SK-N-SH (cell line): ENCODE results near the gene CTBP2. TPM values are rescaled to one million over a fixed set of nuclear protein-coding genes. Genes with fewer than 3 reads are reported as not detected.

ENCODE experiments used
- CTCF ChIA-PET: fragments of 300-600, 350-600 bp; formaldehyde crosslinking; extraction: SDS; loops from one replicate; lab custom pipeline; 2021; lab: Yijun Ruan, JAX
- POLR2A ChIA-PET: fragments of 350-600 bp; sonication (Branson Sonifier 250); formaldehyde crosslinking; extraction: SDS; loops from one replicate; lab custom pipeline; 2020; ENCODE audit warnings: antibody characterized with exemption, inconsistent platforms; lab: Yijun Ruan, JAX
- DNase-seq: peaks from one replicate; pipeline ENCODE4 v3.0.0; 2012
- H2AFZ ChIP-seq: fragments of 200-600 bp; sonication (generic); 2 replicates; pipeline ENCODE4 v1.8.1; 2016; ENCODE audit warnings: antibody characterized with exemption, mild to moderate bottlenecking, low read depth
- H3F3A ChIP-seq: fragments of 200-600 bp; sonication (generic); replicated peaks from 2 replicates; pipeline ENCODE3; 2016; ENCODE audit warnings: antibody characterized with exemption, mild to moderate bottlenecking; ENCODE audit not compliant: insufficient read depth
- H3K27ac ChIP-seq, 2 experiments: fragments of 200-500 bp in 1 of 2; fragments of 200-600 bp in 1 of 2; sonication (Bioruptor generic) in 1 of 2; sonication (generic), shearing (Covaris generic) in 1 of 2; 2 replicates each; pipeline versions ENCODE4 v1.5.1 to v1.6.1; 2014 to 2016; ENCODE audit warnings: low read depth in 2 of 2, inconsistent platforms in 1 of 2, low read length in 1 of 2, mild to moderate bottlenecking in 1 of 2, mixed read lengths in 1 of 2
- H3K27me3 ChIP-seq: fragments of 200-600 bp; sonication (generic), shearing (Covaris generic); 2 replicates; pipeline ENCODE4 v1.6.1; 2016; ENCODE audit warnings: mixed run types; ENCODE audit not compliant: insufficient read depth
- H3K36me3 ChIP-seq, 2 experiments: fragments of 200-500 bp in 1 of 2; fragments of 200-600 bp in 1 of 2; sonication (Bioruptor generic) in 1 of 2; sonication (generic) in 1 of 2; replicated peaks in 1 of 2; 2 replicates each; pipeline versions ENCODE3 to v1.5.1; 2014 to 2016; ENCODE audit warnings: low read length in 1 of 2, mild to moderate bottlenecking in 1 of 2; ENCODE audit not compliant: insufficient read depth in 2 of 2, control insufficient read depth in 1 of 2
- H3K4me1 ChIP-seq, 2 experiments: fragments of 200-500 bp in 1 of 2; fragments of 200-600 bp in 1 of 2; sonication (Bioruptor generic) in 1 of 2; sonication (generic), shearing (Covaris generic) in 1 of 2; 2 replicates each; pipeline versions ENCODE4 v1.5.1 to v1.6.1; 2014 to 2016; ENCODE audit warnings: low read depth in 1 of 2, low read length in 1 of 2, mixed run types in 1 of 2; ENCODE audit not compliant: insufficient read depth in 2 of 2, control insufficient read depth in 1 of 2
- H3K4me2 ChIP-seq: fragments of 200-600 bp; sonication (generic), shearing (Covaris generic); 2 replicates; pipeline ENCODE4 v1.6.1; 2017; ENCODE audit warnings: mixed run types
- H3K4me3 ChIP-seq, 2 experiments: fragments of 200-500 bp in 1 of 2; fragments of 200-600 bp in 1 of 2; sonication (Bioruptor generic) in 1 of 2; sonication (generic), shearing (Covaris generic) in 1 of 2; 2 replicates each; pipeline versions ENCODE4 v1.5.1 to v1.8.1; 2014 to 2016; ENCODE audit warnings: low read depth in 2 of 2, inconsistent platforms in 1 of 2, low read length in 1 of 2, mild to moderate bottlenecking in 1 of 2, mixed read lengths in 1 of 2, moderate library complexity in 1 of 2
- H3K79me2 ChIP-seq: fragments of 200-600 bp; sonication (generic); 2 replicates; pipeline ENCODE4 v1.8.1; 2017; ENCODE audit warnings: mild to moderate bottlenecking; ENCODE audit not compliant: insufficient read depth
- H3K9ac ChIP-seq: fragments of 200-600 bp; sonication (generic); 2 replicates; pipeline ENCODE4 v1.6.1; 2017; ENCODE audit warnings: mixed run types
- H3K9me2 ChIP-seq: fragments of 200-600 bp; sonication (generic); 2 replicates; pipeline ENCODE4 v1.6.1; 2017; ENCODE audit warnings: mixed run types
- H3K9me3 ChIP-seq: fragments of 200-600 bp; sonication (generic); 2 replicates; pipeline ENCODE4 v1.6.1; 2017; ENCODE audit warnings: mixed run types, mild to moderate bottlenecking, moderate library complexity
- H4K20me1 ChIP-seq: fragments of 200-600 bp; sonication (generic); 2 replicates; pipeline ENCODE4 v1.6.1; 2017; ENCODE audit warnings: mild to moderate bottlenecking, mixed run types; ENCODE audit not compliant: insufficient read depth
- CHD2 ChIP-seq: fragments of 150-350 bp; IDR thresholded peaks from 2 replicates; pipeline ENCODE4 v1.6.1; 2018; ENCODE audit warnings: low read length; ENCODE audit not compliant: partially characterized antibody
- EZH2phosphoT487 ChIP-seq: fragments of 200-600 bp; sonication (generic); IDR thresholded peaks from 2 replicates; pipeline ENCODE4 v1.6.1; 2017; ENCODE audit warnings: low read depth, mixed run types, mild to moderate bottlenecking, antibody characterized with exemption, moderate library complexity, borderline replicate concordance
- FOSL2 ChIP-seq: IDR thresholded peaks from 2 replicates; pipeline ENCODE4 v1.4.0; 2012; ENCODE audit warnings: low read depth, mild to moderate bottlenecking, moderate library complexity, borderline replicate concordance
- FOXJ3 ChIP-seq: sonication (generic); formaldehyde crosslinking; IDR thresholded peaks from 2 replicates; pipeline ENCODE4 v1.5.1; 2020; ENCODE audit warnings: mild to moderate bottlenecking, missing genetic modification reagents
- MXI1 ChIP-seq: IDR thresholded peaks from 2 replicates; pipeline ENCODE4 v1.6.1; 2012; ENCODE audit warnings: mild to moderate bottlenecking, low read depth, low read length, improper control_type of control experiment
- POLR2AphosphoS5 ChIP-seq: IDR thresholded peaks from 2 replicates; pipeline ENCODE4 v1.6.1; 2012; ENCODE audit warnings: low read depth, low read length
- SMC3 ChIP-seq: IDR thresholded peaks from 2 replicates; pipeline ENCODE4 v1.6.1; 2012; ENCODE audit warnings: low read depth, low read length, improper control_type of control experiment
- TCF12 ChIP-seq: IDR thresholded peaks from 2 replicates; pipeline ENCODE4 v1.4.0; 2012
- TEAD4 ChIP-seq: IDR thresholded peaks from 2 replicates; pipeline ENCODE4 v1.4.0; 2012; ENCODE audit warnings: mild to moderate bottlenecking, borderline replicate concordance; ENCODE audit not compliant: insufficient read depth
- WGBS: methylation state at CpG from one replicate; pipeline ENCODE4 v1.1.6; 2017; ENCODE audit warnings: low lambda C conversion rate; 5-methylcytosine and 5-hydroxymethylcytosine counted together
- polyA plus RNA-seq, 3 experiments: library from polyadenylated mRNA; depleted of rRNA; stranded (reverse); fragments of >200 nt; gene quantifications; 2 replicates each; pipeline ENCODE4 v1.2.3, GENCODE V29; 2012
- TF ChIP-seq, protein P1 (sequence below): IDR thresholded peaks from 2 replicates; pipeline ENCODE4 v1.4.0; 2012; ENCODE audit warnings: low read depth, borderline replicate concordance
- TF ChIP-seq, protein P2 (sequence below): IDR thresholded peaks from 2 replicates; pipeline ENCODE4 v1.4.0; 2012; ENCODE audit warnings: low read depth
- TF ChIP-seq, protein P3 (sequence below): IDR thresholded peaks from 2 replicates; pipeline ENCODE4 v1.6.1; 2012; ENCODE audit warnings: mild to moderate bottlenecking, low read depth, low read length, moderate library complexity

CTBP2 gene
- polyA plus RNA-seq, 1 of the 3 experiments (the other 2 are of a cell fraction), result 69.7 TPM

DNA sequence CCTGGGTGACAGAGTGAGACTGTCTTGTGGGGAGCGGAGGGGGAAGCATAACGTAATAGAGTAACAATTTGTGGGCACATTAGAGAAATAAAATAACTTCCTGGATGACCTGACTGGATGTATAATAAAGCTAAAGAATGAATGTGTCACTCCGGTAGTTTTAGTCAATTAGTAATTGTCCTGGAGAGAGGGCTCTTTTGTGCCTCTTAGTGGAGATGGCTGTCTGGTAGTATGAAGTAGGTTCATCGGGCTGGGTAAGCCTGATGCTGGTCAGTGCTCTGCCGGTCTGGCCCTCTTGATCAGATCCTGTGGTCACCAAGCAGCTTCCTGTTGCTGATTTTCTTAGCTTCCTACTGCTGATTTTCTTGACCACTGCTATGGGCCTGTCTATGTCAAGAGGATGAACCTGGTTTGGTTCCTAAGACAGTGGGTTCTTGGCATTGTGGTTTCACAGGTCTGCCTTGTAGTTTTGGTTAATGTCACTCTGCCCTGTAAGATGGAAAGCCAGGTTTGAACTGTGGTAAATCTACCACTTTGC lies 184.3 kb downstream of the CTBP2 start:
- DNase-seq, result no peak
- CTCF ChIA-PET, result no interaction called here
- no peak overlapping the region for H3K27ac ChIP-seq

More for the DNA sequence above, 184.3 kb downstream of the CTBP2 start:
- WGBS, result 99% methylated on average over 4 of the region's 5 CpGs
- Histone ChIP-seq H3K4me3 (no peak overlapping the region), H3K79me2 (peaks cover 63% of the 10 kb centered on the region; the same call in 1 of the 2 replicates), H4K20me1 (peaks cover 10% of the 10 kb centered on the region; the same call in 1 of the 2 replicates), H3K36me3 (peaks cover 17 to 36% of the 10 kb centered on the region in 2 experiments), H3K9me2 (no peaks in the 10 kb centered on the region), H3K4me2 (no peak overlapping the region), H3K27me3 (no peaks in the 10 kb centered on the region), H3K4me1 (no peaks in the 10 kb centered on the region; a peak in 1 of 4 replicates), H2AFZ (no peak overlapping the region), H3K9ac (no peak overlapping the region), H3F3A (peaks cover 8% of the 10 kb centered on the region), H3K9me3 (no peaks in the 10 kb centered on the region)
- TF ChIP-seq POLR2AphosphoS5 (no peak), FOSL2 (no peak), SMC3 (no peak), TCF12 (no peak), FOXJ3 (CRISPR knock-in tag) (no peak), TEAD4 (no peak), CHD2 (no peak), MXI1 (no peak), EZH2phosphoT487 (no peak)
- TF ChIP-seq, protein P1, sequence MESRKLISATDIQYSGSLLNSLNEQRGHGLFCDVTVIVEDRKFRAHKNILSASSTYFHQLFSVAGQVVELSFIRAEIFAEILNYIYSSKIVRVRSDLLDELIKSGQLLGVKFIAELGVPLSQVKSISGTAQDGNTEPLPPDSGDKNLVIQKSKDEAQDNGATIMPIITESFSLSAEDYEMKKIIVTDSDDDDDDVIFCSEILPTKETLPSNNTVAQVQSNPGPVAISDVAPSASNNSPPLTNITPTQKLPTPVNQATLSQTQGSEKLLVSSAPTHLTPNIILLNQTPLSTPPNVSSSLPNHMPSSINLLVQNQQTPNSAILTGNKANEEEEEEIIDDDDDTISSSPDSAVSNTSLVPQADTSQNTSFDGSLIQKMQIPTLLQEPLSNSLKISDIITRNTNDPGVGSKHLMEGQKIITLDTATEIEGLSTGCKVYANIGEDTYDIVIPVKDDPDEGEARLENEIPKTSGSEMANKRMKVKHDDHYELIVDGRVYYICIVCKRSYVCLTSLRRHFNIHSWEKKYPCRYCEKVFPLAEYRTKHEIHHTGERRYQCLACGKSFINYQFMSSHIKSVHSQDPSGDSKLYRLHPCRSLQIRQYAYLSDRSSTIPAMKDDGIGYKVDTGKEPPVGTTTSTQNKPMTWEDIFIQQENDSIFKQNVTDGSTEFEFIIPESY, result no peak
- TF ChIP-seq, protein P2, sequence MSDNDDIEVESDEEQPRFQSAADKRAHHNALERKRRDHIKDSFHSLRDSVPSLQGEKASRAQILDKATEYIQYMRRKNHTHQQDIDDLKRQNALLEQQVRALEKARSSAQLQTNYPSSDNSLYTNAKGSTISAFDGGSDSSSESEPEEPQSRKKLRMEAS, result no peak
- TF ChIP-seq, protein P3, sequence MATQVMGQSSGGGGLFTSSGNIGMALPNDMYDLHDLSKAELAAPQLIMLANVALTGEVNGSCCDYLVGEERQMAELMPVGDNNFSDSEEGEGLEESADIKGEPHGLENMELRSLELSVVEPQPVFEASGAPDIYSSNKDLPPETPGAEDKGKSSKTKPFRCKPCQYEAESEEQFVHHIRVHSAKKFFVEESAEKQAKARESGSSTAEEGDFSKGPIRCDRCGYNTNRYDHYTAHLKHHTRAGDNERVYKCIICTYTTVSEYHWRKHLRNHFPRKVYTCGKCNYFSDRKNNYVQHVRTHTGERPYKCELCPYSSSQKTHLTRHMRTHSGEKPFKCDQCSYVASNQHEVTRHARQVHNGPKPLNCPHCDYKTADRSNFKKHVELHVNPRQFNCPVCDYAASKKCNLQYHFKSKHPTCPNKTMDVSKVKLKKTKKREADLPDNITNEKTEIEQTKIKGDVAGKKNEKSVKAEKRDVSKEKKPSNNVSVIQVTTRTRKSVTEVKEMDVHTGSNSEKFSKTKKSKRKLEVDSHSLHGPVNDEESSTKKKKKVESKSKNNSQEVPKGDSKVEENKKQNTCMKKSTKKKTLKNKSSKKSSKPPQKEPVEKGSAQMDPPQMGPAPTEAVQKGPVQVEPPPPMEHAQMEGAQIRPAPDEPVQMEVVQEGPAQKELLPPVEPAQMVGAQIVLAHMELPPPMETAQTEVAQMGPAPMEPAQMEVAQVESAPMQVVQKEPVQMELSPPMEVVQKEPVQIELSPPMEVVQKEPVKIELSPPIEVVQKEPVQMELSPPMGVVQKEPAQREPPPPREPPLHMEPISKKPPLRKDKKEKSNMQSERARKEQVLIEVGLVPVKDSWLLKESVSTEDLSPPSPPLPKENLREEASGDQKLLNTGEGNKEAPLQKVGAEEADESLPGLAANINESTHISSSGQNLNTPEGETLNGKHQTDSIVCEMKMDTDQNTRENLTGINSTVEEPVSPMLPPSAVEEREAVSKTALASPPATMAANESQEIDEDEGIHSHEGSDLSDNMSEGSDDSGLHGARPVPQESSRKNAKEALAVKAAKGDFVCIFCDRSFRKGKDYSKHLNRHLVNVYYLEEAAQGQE, result no peak
- POLR2A ChIA-PET, result no interaction called here
